DND-41 (cell line): ENCODE measurements around the gene BRINP2.

Experiments used
- ATAC-seq: fragments of 200-7000 bp; cut with Tn5 transposase; 3 replicates; pipeline ENCODE4 v1.9.1; 2021; ENCODE audit warnings: low read depth; ENCODE audit not compliant: insufficient read depth
- DNase-seq: peaks from one replicate; pipeline ENCODE4 v3.0.0-alpha.2; 2020
- H2AFZ ChIP-seq: 2 replicates; pipeline ENCODE4 v1.6.0; 2012; ENCODE audit warnings: low read depth, low read length
- H3K27ac ChIP-seq: 2 replicates; pipeline ENCODE4 v1.5.1; 2012; ENCODE audit warnings: low read length, inconsistent platforms
- H3K27me3 ChIP-seq: fragments of 200-600 bp; sonication (generic); 2 replicates; pipeline ENCODE4 v1.6.0; 2012; ENCODE audit warnings: low read length, mild to moderate bottlenecking, inconsistent platforms; ENCODE audit not compliant: insufficient read depth, poor library complexity
- H3K36me3 ChIP-seq: 2 replicates; pipeline ENCODE4 v1.5.1; 2012; ENCODE audit warnings: low read length, inconsistent platforms; ENCODE audit not compliant: insufficient read depth
- H3K4me1 ChIP-seq: 2 replicates; pipeline ENCODE4 v1.5.1; 2012; ENCODE audit warnings: mild to moderate bottlenecking, low read length; ENCODE audit not compliant: insufficient read depth
- H3K4me2 ChIP-seq: 2 replicates; pipeline ENCODE4 v1.6.0; 2012; ENCODE audit warnings: mild to moderate bottlenecking, moderate library complexity, low read length, inconsistent platforms; ENCODE audit not compliant: insufficient read depth
- H3K4me3 ChIP-seq, 2 experiments: fragments of 200-600 bp in 1 of 2; shearing (Covaris generic) in 1 of 2; 2 replicates each; pipeline ENCODE4 v1.5.1; 2012 to 2016; ENCODE audit warnings: inconsistent platforms in 2 of 2, low read length in 2 of 2, mild to moderate bottlenecking in 2 of 2, low read depth in 1 of 2, moderate library complexity in 1 of 2
- H3K79me2 ChIP-seq: 2 replicates; pipeline ENCODE4 v1.6.0; 2012; ENCODE audit warnings: low read length, inconsistent platforms; ENCODE audit not compliant: insufficient read depth
- H3K9ac ChIP-seq: 2 replicates; pipeline ENCODE4 v1.6.0; 2012; ENCODE audit warnings: low read depth, mild to moderate bottlenecking, inconsistent platforms, low read length, moderate library complexity
- H3K9me3 ChIP-seq: 2 replicates; pipeline ENCODE4 v1.5.1; 2012; ENCODE audit warnings: low read length, moderate library complexity, mild to moderate bottlenecking, inconsistent platforms; ENCODE audit not compliant: insufficient read depth, severe bottlenecking
- H4K20me1 ChIP-seq: 2 replicates; pipeline ENCODE4 v1.6.0; 2012; ENCODE audit warnings: low read length; ENCODE audit not compliant: insufficient read depth
- CTCF ChIP-seq: IDR thresholded peaks from 2 replicates; pipeline ENCODE4 v1.5.1; 2012; ENCODE audit warnings: borderline replicate concordance, low read length, moderate library complexity, mild to moderate bottlenecking; ENCODE audit not compliant: poor library complexity, severe bottlenecking; ENCODE audit errors: extremely low read depth
- EZH2 ChIP-seq: IDR thresholded peaks from 3 replicates; pipeline ENCODE4 v1.6.1; 2012; ENCODE audit warnings: borderline replicate concordance, low read depth, mild to moderate bottlenecking, moderate library complexity, low read length, inconsistent platforms; ENCODE audit not compliant: severe bottlenecking

Gene BRINP2

GRCh38 chr1:177145106-177146070 lies 25.4 kb upstream of the BRINP2 start:
- H3K27me3 ChIP-seq, result no peaks in the 10 kb centered on the region
- H3K4me1 ChIP-seq, result no peaks in the 10 kb centered on the region
- no peak for TF ChIP-seq EZH2
- TF ChIP-seq CTCF, result no peak
- no peak for ATAC-seq
- no peaks in the 10 kb centered on the region for H3K79me2 ChIP-seq
- H3K9ac ChIP-seq, result no peak overlapping the region
- no peak for DNase-seq
- H3K36me3 ChIP-seq, result no peaks in the 10 kb centered on the region
- no peak overlapping the region for H3K4me2 ChIP-seq
- H2AFZ ChIP-seq, result no peak overlapping the region
- no peaks in the 10 kb centered on the region for H4K20me1 ChIP-seq
- no peak overlapping the region for H3K4me3 ChIP-seq
- no peak overlapping the region for H3K27ac ChIP-seq
- H3K9me3 ChIP-seq, result no peaks in the 10 kb centered on the region

GRCh38 chr1:177146499-177146898 lies 24.3 kb upstream of the BRINP2 start:
- H3K79me2 ChIP-seq, result no peaks in the 10 kb centered on the region
- H3K4me1 ChIP-seq, result no peaks in the 10 kb centered on the region
- no peak for TF ChIP-seq CTCF
- TF ChIP-seq EZH2, result no peak
- ATAC-seq, result no peak
- H3K36me3 ChIP-seq, result no peaks in the 10 kb centered on the region
- H3K27ac ChIP-seq, result no peak overlapping the region
- no peaks in the 10 kb centered on the region for H4K20me1 ChIP-seq
- no peak overlapping the region for H3K4me3 ChIP-seq
- no peaks in the 10 kb centered on the region for H3K27me3 ChIP-seq
- no peak overlapping the region for H3K9ac ChIP-seq
- DNase-seq, result no peak
- H3K4me2 ChIP-seq, result no peak overlapping the region
- H3K9me3 ChIP-seq, result no peaks in the 10 kb centered on the region
- no peak overlapping the region for H2AFZ ChIP-seq

GRCh38 chr1:177162243-177162642 lies 8.5 kb upstream of the BRINP2 start:
- no peak for ATAC-seq
- H2AFZ ChIP-seq, result no peak overlapping the region
- H3K4me3 ChIP-seq, result no peak overlapping the region
- no peak overlapping the region for H3K4me2 ChIP-seq
- no peak overlapping the region for H3K27ac ChIP-seq
- H3K27me3 ChIP-seq, result no peaks in the 10 kb centered on the region
- no peak for DNase-seq
- TF ChIP-seq EZH2, result no peak
- no peak for TF ChIP-seq CTCF
- H3K9me3 ChIP-seq, result no peaks in the 10 kb centered on the region
- H3K79me2 ChIP-seq, result no peaks in the 10 kb centered on the region
- no peak overlapping the region for H3K9ac ChIP-seq
- H4K20me1 ChIP-seq, result no peaks in the 10 kb centered on the region
- no peaks in the 10 kb centered on the region for H3K4me1 ChIP-seq
- no peaks in the 10 kb centered on the region for H3K36me3 ChIP-seq
